Measurements from ENCODE around the gene C4orf17.

Gene C4orf17

DNA sequence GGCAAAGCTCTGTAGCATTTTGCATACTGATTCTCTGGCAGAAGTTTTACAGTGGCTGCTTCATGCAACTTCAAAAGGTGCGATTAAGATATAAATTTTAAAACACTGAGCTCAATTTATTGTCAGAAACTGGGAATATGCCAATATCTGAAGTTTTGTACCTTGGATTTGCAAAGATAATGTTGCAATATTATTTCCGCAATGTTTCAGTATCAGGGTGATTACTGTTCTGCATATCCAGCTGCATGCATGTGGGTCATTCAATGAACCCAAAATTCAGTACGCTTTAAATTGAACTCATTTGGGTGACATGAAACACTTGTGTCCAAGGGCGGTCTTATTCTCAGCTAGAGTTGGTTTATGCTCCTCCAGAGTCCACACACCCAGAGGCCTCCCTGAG lies 26.9 kb downstream of the C4orf17 start:
- DNase-seq, result no peak

DNA sequence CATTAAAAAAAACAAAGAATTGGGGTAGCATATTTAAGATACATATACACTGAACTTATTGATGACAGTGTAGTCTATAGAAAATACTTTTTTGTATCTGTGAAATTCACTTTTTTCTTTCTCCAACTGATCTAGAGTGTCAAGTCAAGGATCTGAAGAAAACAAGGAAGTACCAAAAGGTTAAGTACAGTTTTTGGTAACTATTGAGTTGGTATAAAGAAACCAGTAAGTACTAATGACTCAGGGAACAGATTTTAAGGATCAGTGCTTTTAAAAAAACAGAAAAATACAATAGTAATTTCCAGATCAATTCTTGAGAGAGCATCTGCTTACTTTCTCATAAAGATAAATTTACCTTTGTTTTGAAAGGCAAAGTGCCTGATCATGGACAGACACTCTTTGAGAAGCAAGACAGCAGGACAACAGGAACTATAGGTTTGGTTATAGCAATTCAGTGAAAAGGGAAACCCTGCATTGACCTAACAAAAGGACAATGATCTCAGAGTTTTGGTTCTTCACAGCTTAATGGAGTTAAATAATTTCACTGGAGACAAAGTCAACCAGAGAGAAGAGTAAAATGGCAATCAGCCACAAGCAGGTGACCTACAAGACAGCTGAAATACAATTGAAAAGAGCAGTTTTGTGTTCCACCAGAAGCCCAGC lies 29.6 kb downstream of the C4orf17 start:
- no peak for DNase-seq

DNA sequence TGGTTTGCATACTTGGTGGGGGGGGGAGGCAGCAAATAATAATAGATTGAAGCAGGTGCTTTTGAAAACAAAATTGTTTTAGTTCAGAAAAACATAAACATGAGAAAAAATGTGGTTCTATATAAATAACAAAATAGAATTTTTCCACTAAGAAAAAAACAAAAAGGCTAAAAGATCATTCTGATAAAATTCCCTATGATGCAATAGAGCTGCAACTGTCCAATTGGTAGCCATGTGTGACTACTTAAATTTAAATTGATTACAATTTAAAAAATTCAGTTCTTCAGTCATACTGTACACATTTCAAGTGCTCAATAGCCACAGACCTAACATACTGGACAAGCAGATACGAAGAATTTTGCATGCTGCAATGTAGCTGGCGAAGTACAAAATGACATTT lies 42.1 kb downstream of the C4orf17 start:
- DNase-seq, result no peak

DNA sequence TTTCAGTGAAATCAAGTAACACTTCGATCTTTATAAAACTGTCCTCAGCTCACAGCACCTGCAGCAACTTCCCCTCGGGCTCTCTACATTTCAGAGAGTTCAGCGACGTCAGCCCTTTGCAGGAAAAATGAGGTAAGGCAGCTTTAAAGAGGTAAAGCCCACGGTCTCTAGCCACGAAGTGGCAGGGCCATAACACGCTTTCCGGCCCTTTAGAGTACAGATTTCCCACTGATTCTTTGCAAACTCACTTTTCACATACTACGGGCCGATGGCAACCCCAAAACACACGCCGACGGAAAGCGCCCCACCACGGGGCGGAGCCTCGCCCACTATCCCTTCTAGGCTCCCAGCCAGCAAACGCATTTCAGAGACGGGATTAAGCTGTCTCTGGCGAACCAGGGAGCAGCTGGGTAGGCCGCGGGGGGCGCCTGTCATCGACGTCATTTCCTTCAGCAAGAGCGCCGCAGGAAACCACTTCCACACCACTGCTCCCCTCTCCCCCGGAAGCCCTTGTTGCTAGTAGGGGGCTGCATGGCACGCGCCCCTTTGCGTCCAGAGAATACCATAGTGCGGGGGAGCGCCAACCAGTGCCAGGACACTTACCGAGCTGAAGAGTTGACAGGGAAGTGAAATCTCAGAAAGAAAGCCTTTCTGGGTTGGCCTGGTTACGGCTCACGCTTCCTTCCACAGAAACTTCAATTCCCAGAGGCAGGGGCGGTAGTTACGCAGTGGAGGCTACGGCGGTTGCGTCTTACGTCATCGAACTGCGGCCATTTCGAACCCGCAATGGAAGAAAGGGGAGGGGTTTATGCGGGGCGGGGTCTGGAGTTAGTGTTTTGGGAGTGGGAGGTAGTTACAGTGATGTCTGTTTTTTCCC lies 52.7 kb downstream of the C4orf17 start, which contains the start of gene TRMT10A:
Gene TRMT10A (minus strand): TSS at position 730 of the 877 bp plus-strand sequence. CDS start 4,701 bp downstream, outside the sequence.
- peak; percentile 95 to 100 (median 99) for DNase-seq

DNA sequence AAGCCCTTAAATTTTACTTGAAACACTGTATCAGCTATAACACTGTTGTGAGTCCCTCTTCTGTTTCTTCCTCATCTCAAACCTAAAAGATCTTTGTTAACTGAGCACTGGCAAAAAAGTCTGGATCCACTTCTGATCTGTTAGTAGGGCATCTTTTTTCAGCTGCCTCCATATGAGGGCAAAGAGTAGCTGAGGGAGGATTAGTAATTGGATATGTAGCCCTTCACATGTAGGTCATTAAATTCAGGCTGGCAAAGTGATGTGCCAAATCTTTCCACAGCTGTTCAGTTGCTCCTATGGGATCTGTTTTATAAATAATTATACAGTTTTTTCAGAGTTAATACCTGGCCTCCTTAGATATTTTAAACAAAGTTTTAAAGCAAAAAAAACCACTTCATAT lies 54.1 kb downstream of the C4orf17 start:
- DNase-seq, result no peak

DNA sequence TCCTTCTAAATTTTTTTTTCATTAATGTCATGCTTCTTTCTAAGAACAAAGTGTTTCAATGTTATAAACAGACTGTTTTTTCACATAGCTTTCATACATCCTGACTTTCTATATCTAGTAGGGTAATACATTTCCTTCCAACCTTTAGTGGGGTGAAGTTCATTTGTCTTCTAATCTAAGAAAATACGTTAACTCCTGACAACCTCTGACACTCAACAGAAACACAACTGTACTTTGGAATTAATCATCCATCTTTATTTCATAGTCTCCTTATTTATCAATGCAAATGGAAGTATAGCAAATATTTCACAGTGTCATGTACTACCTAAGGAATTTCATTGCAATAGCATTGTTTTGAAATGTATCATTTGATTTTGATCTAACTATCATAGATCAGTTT lies 61.1 kb downstream of the C4orf17 start:
- DNase-seq, result no peak

DNA sequence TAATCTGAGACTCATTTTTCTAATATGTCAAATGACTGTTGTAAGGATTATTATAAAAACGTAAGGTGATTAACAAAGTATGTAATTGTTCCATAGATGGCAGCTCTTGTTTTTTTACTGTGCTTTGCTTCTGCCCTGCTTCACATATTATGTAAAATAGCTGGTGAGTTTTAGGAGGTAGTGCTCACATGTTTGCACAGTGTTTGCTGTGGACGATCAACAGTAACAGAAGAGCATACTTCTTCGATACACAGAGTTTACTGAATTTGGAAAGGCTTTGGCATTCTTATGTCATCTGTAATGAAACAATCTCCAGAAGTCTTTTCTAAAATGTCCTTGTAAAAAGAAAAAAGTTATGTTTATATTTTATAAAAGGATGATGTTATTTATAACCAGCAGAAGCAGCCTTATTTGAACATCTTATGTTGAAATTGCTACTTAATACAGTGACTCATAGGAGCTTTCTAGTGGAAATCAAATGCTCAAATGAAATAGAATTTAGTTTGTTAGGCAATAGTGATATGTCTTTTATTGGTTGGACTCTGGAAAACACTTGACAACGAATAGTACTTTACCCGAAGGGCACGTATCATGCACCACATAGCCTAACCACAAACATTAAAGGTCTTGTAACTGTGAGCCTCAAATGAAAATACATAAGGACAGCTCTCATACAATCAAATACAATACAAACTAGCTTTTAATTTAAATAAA lies 61.9 kb downstream of the C4orf17 start:
- no peak for DNase-seq

DNA sequence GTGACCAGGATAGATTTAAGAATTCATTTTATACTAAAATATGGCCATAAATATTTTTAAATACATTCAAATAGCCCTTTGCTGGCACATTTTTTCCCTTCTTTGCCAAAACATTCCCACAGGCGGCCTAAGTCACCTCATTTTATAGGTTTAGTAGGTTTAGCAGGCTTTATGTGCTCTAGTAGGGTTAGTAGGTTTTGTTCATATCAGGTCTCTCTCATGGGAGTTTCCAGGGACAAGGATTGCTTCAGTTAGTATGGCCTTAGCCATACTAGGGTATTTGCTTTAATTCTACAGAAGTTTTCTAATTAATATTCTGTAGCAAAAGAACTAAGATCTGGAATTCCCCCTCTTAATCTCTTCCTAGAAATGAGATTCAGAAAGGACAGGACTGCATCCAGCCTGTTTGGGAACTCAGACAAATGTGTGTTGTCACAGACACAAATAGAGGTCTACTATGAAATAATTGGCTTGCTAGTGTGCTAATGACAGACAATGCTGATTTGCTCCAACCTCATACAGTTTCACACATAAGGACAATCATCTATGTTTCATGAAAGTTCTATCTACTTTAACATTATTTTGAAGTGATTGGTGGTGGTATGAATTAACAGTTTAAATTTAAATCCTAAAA lies 63.0 kb downstream of the C4orf17 start:
- DNase-seq, result no peak

DNA sequence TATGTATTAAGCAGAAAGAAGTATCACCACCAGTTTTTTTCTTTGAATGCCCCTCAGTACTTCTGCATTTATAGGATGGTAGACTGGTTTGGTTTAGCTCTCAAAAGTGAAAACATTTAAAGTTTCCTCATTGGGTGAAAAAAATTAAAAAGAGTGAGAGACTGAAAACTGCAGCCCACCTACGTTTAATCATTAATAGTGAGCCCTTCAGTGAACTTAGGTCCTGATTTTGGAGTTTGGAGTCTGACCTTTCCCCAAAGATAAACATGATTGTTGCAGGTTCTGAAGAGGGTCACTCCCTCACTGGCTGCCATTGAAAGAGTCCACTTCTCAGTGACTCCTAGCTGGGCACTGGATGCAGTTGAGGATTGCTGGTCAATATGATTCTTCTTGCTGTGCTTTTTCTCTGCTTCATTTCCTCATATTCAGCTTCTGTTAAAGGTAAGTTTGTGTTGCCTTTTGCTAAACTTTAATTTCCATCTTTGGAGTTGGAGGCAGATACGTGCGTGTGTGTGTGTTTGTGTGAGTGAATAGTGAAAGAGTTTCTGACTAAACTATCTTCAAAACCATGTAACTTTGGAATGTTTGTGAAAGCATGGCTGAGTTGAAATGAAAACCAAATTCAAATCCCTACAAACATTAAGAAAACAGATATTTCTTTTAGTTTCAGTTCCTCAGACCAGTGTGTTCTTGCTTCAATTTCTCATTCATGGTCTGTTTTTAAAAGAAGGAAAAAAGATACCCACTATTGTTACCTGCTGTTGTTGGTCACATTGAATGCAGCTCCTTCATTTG lies 63.9 kb downstream of the C4orf17 start, which contains the start of gene MTTP:
Gene MTTP (plus strand): TSS at position 295 of the 795 bp plus-strand sequence. CDS start 86 bp downstream, at position 381.
- no peak for DNase-seq

DNA sequence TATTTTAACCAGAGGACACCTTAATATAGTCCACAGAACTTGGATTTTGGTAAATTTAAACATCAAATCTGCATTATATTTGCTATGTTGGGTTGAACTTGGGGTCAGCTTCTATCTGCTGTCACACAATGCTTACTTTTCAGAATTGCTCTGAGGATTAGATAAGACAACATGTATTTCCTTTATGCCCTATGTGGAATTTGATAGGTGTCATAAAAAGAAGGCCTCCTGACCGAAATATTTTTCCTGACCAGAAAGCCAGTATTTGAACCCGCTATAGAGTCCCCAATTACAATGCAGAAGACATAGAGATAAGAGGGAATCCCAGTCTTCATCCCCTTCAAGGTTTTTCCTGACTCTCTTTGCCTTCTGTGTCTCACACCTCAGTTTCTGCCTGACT lies 67.9 kb downstream of the C4orf17 start:
- DNase-seq, result no peak

DNA sequence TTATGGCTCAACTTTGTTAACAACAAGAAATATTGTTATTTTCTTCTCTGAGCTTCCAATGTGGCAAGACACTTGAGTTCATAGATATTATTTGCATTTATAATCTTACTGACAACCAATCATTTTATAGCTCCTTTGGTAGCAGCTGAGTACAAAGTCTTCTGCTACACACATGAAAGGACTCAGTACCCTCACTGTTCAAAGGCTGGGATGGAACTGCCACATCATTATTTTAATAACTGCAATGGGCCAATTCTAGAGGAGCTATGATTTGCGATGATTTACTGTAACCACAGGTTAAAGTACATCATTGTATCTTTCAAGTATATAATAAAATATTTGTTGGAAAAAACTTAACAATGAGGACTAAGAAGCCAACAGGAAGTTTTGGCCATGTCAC lies 74.7 kb downstream of the C4orf17 start:
- no peak for DNase-seq

DNA sequence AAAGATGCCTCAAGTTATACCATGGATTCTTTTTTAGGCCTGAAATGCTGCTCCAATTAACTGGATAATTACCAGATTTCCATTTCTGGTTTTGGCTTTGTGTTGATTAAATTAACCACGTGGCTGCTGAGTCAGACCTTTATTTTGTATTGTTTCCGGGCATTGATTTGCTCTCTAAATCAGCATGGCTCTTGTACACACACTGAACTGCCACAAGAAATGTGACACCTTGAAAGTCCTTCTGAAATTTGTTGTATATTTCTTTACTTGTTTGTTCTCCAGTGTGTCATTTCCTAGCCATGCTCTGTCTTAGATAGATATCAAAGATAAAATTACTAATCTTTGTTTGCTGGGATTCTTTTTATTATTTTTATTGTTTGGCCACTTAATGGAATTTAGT lies 75.5 kb downstream of the C4orf17 start:
- no peak for DNase-seq

DNA sequence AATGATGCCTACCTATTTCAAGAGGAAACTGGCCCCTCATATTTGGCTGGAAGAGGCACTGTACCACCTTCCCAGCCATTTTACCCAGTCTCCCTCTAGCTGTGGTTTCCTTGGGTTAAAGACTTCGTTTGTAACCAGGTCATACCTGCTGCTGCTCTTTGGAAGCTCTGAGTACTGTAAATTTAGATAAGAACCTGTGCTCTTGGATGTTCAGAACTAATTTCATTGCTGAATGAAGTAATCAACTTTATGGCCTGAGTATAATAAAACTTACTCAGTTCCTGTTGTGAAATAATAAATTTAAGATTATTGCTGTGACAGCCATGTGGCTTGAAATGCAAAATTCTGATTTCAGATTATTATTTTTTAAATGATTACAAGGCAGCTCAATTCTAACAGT lies 76.0 kb downstream of the C4orf17 start:
- DNase-seq, result no peak

DNA sequence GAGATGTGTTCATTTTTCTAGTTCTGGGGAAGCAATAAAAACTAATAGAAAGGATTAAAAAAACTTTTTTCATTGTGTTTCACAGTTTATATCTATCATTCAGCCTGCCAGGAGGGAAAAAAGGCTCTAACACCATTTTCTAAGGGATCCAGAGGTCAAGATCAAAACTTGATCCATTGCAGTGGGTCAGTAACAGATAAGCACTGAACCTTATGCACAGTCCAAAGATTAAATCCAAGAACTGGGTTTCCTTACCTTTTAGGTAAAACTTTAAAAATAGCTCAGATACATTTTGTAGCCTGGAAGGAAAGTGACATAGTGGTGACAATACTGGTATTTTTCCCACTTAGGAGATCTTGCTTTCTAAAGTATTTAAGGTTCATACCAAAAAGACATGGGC lies 76.5 kb downstream of the C4orf17 start:
- DNase-seq, result no peak

DNA sequence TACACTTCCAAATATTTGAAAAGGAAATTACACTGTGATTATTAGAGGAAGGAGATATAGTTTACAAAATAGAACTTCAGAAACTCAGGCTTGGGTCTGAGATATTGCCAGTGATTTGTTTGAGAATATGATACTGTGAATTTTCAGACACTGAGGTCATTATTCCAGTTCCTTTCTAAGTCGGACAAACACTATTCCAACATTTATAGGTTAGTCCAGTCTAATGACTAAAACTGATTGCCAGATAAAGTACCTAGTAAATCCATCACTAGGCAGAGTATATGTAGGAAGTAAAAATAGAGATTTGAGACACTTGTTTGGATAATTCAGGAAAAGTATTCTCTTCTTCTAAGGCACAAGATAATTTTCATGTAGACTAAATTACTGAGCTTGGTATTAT lies 77.0 kb downstream of the C4orf17 start:
- no peak for DNase-seq

DNA sequence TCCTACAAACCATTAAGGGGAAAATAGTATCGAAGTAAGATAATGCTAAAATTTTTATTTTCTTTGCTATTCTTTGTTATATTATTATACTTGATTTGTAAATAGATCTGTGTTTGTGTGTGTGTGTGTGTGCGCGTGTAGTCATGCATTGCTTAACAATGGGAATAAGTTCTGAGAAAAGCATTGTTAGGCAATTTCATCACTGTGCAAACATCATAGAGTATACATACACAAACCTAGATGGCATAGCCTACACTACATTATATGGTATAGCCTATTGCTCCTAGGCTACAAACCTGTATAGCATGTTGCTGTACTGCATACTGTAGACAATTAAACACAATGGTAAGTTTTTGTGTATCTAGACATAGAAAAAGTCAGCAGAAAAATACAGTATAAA lies 80.9 kb downstream of the C4orf17 start:
- DNase-seq, result no peak
